H1 (cell line): ENCODE results near the gene RNF41. TPM values are rescaled to one million over a fixed set of nuclear protein-coding genes. Genes with fewer than 3 reads are reported as not detected.
A peak's percentile ranks its signal among the peaks of the same experiment; 100 is the strongest.

Experiments
- CTCF ChIA-PET: fragments of 300-600 bp; sonication (Branson Sonifier 250); formaldehyde crosslinking; loops from one replicate; lab custom pipeline; 2021; ENCODE audit not compliant: partially characterized antibody; lab: Charles Lee
- POLR2A ChIA-PET: fragments of 300-600 bp; sonication (Branson Sonifier 250); formaldehyde crosslinking; loops from one replicate; lab custom pipeline; 2021; ENCODE audit warnings: inconsistent platforms; ENCODE audit not compliant: partially characterized antibody; lab: Charles Lee
- DNase-seq, 2 experiments: peaks; one replicate each; pipeline versions ENCODE4 v3.0.0 to v3.0.0-alpha.2; 2010 to 2022; ENCODE audit warnings: low spot score in 2 of 2, low read depth in 1 of 2, mixed read lengths in 1 of 2
- FAIRE-seq: peaks from 2 replicates; lab custom pipeline; 2011; peaks lifted over from hg19 to GRCh38; lab: Jason Lieb, UNC
- H2AFZ ChIP-seq: 2 replicates; pipeline ENCODE4 v1.8.1; 2012; ENCODE audit warnings: low read length, inconsistent platforms
- H2AK5ac ChIP-seq: 2 replicates; pipeline ENCODE4 v1.6.1; 2013; ENCODE audit warnings: low read depth, low read length
- H2BK120ac ChIP-seq: replicated peaks from 2 replicates; pipeline ENCODE3; 2013; ENCODE audit warnings: low read depth, low read length, inconsistent platforms
- H2BK12ac ChIP-seq: 2 replicates; pipeline ENCODE4 v1.6.1; 2013; ENCODE audit warnings: low read depth, low read length
- H2BK15ac ChIP-seq: 2 replicates; pipeline ENCODE4 v1.6.1; 2013; ENCODE audit warnings: low read length
- H2BK20ac ChIP-seq: 2 replicates; pipeline ENCODE4 v1.6.1; 2013; ENCODE audit warnings: low read length
- H2BK5ac ChIP-seq: 2 replicates; pipeline ENCODE4 v1.6.1; 2013; ENCODE audit warnings: low read depth, low read length
- H3K14ac ChIP-seq: 2 replicates; pipeline ENCODE4 v1.6.1; 2013; ENCODE audit warnings: inconsistent platforms; ENCODE audit not compliant: insufficient read length
- H3K18ac ChIP-seq: 2 replicates; pipeline ENCODE4 v1.6.1; 2013; ENCODE audit warnings: low read length; ENCODE audit errors: extremely low read depth
- H3K23ac ChIP-seq: 2 replicates; pipeline ENCODE4 v1.6.1; 2013; ENCODE audit warnings: inconsistent platforms; ENCODE audit not compliant: insufficient read length
- H3K23me2 ChIP-seq: 2 replicates; pipeline ENCODE4 v1.6.1; 2013; ENCODE audit warnings: low read depth, low read length
- H3K27ac ChIP-seq: 2 replicates; pipeline ENCODE4 v1.6.1; 2011; ENCODE audit warnings: low read depth, low read length, inconsistent platforms
- H3K27me3 ChIP-seq, 4 experiments: replicated peaks in 1 of 4; 1 replicate in 1 of 4; 2 replicates in 3 of 4; pipeline versions ENCODE4 v1.6.1 to v1.8.1; 2011 to 2013; ENCODE audit warnings: low read length in 3 of 4, mild to moderate bottlenecking in 3 of 4, inconsistent platforms in 2 of 4, mixed read lengths in 2 of 4, moderate library complexity in 1 of 4; ENCODE audit not compliant: control insufficient read depth in 3 of 4, insufficient read depth in 3 of 4; ENCODE audit errors: extremely low read depth in 1 of 4
- H3K36me3 ChIP-seq, 4 experiments: 2 replicates each; pipeline versions ENCODE4 v1.6.1 to v1.8.1; 2011 to 2013; ENCODE audit warnings: mild to moderate bottlenecking in 4 of 4, low read length in 3 of 4, moderate library complexity in 2 of 4, control low read depth in 1 of 4, inconsistent platforms in 1 of 4; ENCODE audit not compliant: insufficient read depth in 4 of 4, control insufficient read depth in 2 of 4
- H3K4ac ChIP-seq: replicated peaks from 2 replicates; pipeline ENCODE3; 2013; ENCODE audit warnings: low read length, low read depth, mixed read lengths, inconsistent platforms; ENCODE audit not compliant: insufficient read length
- H3K4me1 ChIP-seq, 4 experiments: replicated peaks in 1 of 4; 1 replicate in 1 of 4; 2 replicates in 3 of 4; pipeline versions ENCODE4 v1.6.1 to v1.8.1; 2011 to 2013; ENCODE audit warnings: low read length in 3 of 4, inconsistent platforms in 2 of 4, mixed read lengths in 1 of 4; ENCODE audit not compliant: insufficient read depth in 4 of 4, control insufficient read depth in 3 of 4
- H3K4me2 ChIP-seq, 2 experiments: 2 replicates each; pipeline versions ENCODE4 v1.6.1 to v1.8.1; 2011 to 2013; ENCODE audit warnings: low read depth in 2 of 2, low read length in 2 of 2, control low read depth in 1 of 2, inconsistent platforms in 1 of 2, mild to moderate bottlenecking in 1 of 2; ENCODE audit not compliant: insufficient read depth in 1 of 2
- H3K4me3 ChIP-seq, 4 experiments: fragments of 200-600, 300-600 bp in 1 of 4; sonication (generic), shearing (Covaris generic), sonication (Bioruptor Twin) in 1 of 4; 2 replicates each; pipeline versions ENCODE4 v1.5.1 to v1.8.1; 2011 to 2016; ENCODE audit warnings: low read length in 4 of 4, low read depth in 3 of 4, control low read depth in 2 of 4, inconsistent platforms in 2 of 4, mild to moderate bottlenecking in 2 of 4, mixed read lengths in 1 of 4, moderate library complexity in 1 of 4; ENCODE audit not compliant: insufficient read depth in 2 of 4; ENCODE audit errors: extremely low read depth in 1 of 4
- H3K56ac ChIP-seq: replicated peaks from 2 replicates; pipeline ENCODE3; 2013; ENCODE audit warnings: low read depth, mild to moderate bottlenecking, mixed read lengths, low read length, inconsistent platforms; ENCODE audit not compliant: insufficient read length
- H3K79me1 ChIP-seq: 2 replicates; pipeline ENCODE4 v1.6.1; 2013; ENCODE audit warnings: low read depth, low read length, control low read depth
- H3K79me2 ChIP-seq, 2 experiments: 2 replicates each; pipeline versions ENCODE4 v1.6.1 to v1.8.1; 2012 to 2013; ENCODE audit warnings: low read length in 2 of 2, mild to moderate bottlenecking in 2 of 2, inconsistent platforms in 1 of 2; ENCODE audit not compliant: insufficient read depth in 2 of 2, control insufficient read depth in 1 of 2
- H3K9ac ChIP-seq, 4 experiments: replicated peaks in 1 of 4; 1 replicate in 1 of 4; 2 replicates in 3 of 4; pipeline versions ENCODE4 v1.6.1 to v1.8.1; 2011 to 2013; ENCODE audit warnings: low read depth in 3 of 4, low read length in 3 of 4, control low read depth in 2 of 4, mild to moderate bottlenecking in 2 of 4, moderate library complexity in 2 of 4, inconsistent platforms in 1 of 4; ENCODE audit errors: extremely low read depth in 1 of 4
- H3K9me3 ChIP-seq, 2 experiments: 2 replicates each; pipeline versions ENCODE4 v1.6.1 to v1.8.1; 2012 to 2013; ENCODE audit warnings: mild to moderate bottlenecking in 2 of 2, moderate library complexity in 2 of 2, control low read depth in 1 of 2, inconsistent platforms in 1 of 2, low read depth in 1 of 2, low read length in 1 of 2, mixed read lengths in 1 of 2; ENCODE audit not compliant: insufficient read depth in 2 of 2
- H4K20me1 ChIP-seq, 2 experiments: replicated peaks in 1 of 2; 2 replicates each; pipeline versions ENCODE3 to v1.8.1; 2011 to 2013; ENCODE audit warnings: inconsistent platforms in 2 of 2, low read length in 2 of 2, mild to moderate bottlenecking in 1 of 2; ENCODE audit not compliant: insufficient read depth in 2 of 2, control insufficient read depth in 1 of 2
- H4K5ac ChIP-seq: 2 replicates; pipeline ENCODE4 v1.6.1; 2013; ENCODE audit warnings: low read length, low read depth, mixed read lengths, inconsistent platforms; ENCODE audit not compliant: insufficient read length
- H4K8ac ChIP-seq: 2 replicates; pipeline ENCODE4 v1.8.0; 2013; ENCODE audit warnings: mild to moderate bottlenecking, moderate library complexity, low read length, inconsistent platforms; ENCODE audit not compliant: insufficient read depth; ENCODE audit errors: extremely low read depth
- H4K91ac ChIP-seq: replicated peaks from 2 replicates; pipeline ENCODE3; 2013; ENCODE audit warnings: low read length, mixed read lengths, inconsistent platforms; ENCODE audit not compliant: insufficient read length
- BRCA1 ChIP-seq: IDR thresholded peaks from 2 replicates; pipeline ENCODE4 v1.6.1; 2012; ENCODE audit warnings: low read depth, low read length, improper control_type of control experiment
- CBX8 ChIP-seq: fragments of 300-800, 300-1000 bp; sonication (generic); IDR thresholded peaks from 2 replicates; pipeline ENCODE4 v1.7.1; 2016; ENCODE audit warnings: low read depth, low read length, borderline replicate concordance
- CHD1 ChIP-seq: IDR thresholded peaks from 2 replicates; pipeline ENCODE4 v1.6.1; 2012; ENCODE audit warnings: low read depth, low read length, improper control_type of control experiment
- FOSL1 ChIP-seq: IDR thresholded peaks from 2 replicates; pipeline ENCODE4 v1.6.1; 2011; ENCODE audit warnings: mild to moderate bottlenecking, low read depth, low read length, moderate library complexity; ENCODE audit not compliant: insufficient read depth
- GABPA ChIP-seq: IDR thresholded peaks from 2 replicates; pipeline ENCODE4 v1.6.1; 2011; ENCODE audit warnings: mild to moderate bottlenecking, low read length, moderate library complexity, borderline replicate concordance; ENCODE audit not compliant: insufficient read depth
- HDAC6 ChIP-seq: IDR thresholded peaks from one replicate; pipeline ENCODE4 v1.7.1; 2012; ENCODE audit warnings: low read depth, mild to moderate bottlenecking, inconsistent platforms, low read length, moderate library complexity
- RNF2 ChIP-seq: fragments of 200-900, 300-1000 bp; sonication (generic); IDR thresholded peaks from 2 replicates; pipeline ENCODE4 v1.7.1; 2016; ENCODE audit warnings: borderline replicate concordance, low read depth, mild to moderate bottlenecking, antibody characterized with exemption, low read length; ENCODE audit not compliant: poor library complexity, severe bottlenecking; ENCODE audit errors: missing control alignments
- SAP30 ChIP-seq: fragments of 300-600 bp; sonication (generic); IDR thresholded peaks from 2 replicates; pipeline ENCODE4 v1.7.1; 2012; ENCODE audit warnings: low read length, moderate library complexity, mild to moderate bottlenecking, inconsistent platforms; ENCODE audit not compliant: insufficient read depth, insufficient replicate concordance
- SIX5 ChIP-seq: IDR thresholded peaks from 2 replicates; pipeline ENCODE4 v1.6.1; 2011; ENCODE audit warnings: mild to moderate bottlenecking, low read depth, low read length
- SP2 ChIP-seq: IDR thresholded peaks from 2 replicates; pipeline ENCODE4 v1.6.1; 2012; ENCODE audit warnings: mild to moderate bottlenecking, low read length, inconsistent platforms
- TCF12 ChIP-seq: IDR thresholded peaks from 2 replicates; pipeline ENCODE4 v1.6.1; 2011; ENCODE audit warnings: low read depth, mild to moderate bottlenecking, low read length
- TEAD4 ChIP-seq: IDR thresholded peaks from 2 replicates; pipeline ENCODE4 v1.6.1; 2012; ENCODE audit warnings: low read depth, low read length, inconsistent platforms, mixed read lengths
- ZNF274 ChIP-seq: IDR thresholded peaks from 2 replicates; pipeline ENCODE4 v1.7.0; 2012; ENCODE audit warnings: low read length, borderline replicate concordance; ENCODE audit errors: extremely low read depth
- WGBS, 2 experiments: shearing (Covaris generic) in 1 of 2; methylation state at CpG; one replicate each; pipeline versions ENCODE4 v1.1.6 to v1.1.7; 2013 to 2015; ENCODE audit warnings: low lambda C conversion rate in 2 of 2, mixed read lengths in 2 of 2, inconsistent platforms in 1 of 2, low coverage in 1 of 2, missing lambda C conversion rate in 1 of 2; ENCODE audit not compliant: insufficient replicate concordance in 2 of 2, insufficient coverage in 1 of 2, insufficient read length in 1 of 2; ENCODE audit errors: extremely low coverage in 1 of 2, missing lambda C conversion rate in 1 of 2; 5-methylcytosine and 5-hydroxymethylcytosine counted together
- polyA plus RNA-seq, 7 experiments: library from polyadenylated mRNA; depleted of rRNA in 3 of 7; stranded (reverse) in 5 of 7; unstranded in 2 of 7; fragments of >200 nt in 5 of 7; fragments of 200-250 nt in 2 of 7; gene quantifications; 1 replicate in 5 of 7; 2 replicates in 1 of 7; 4 replicates in 1 of 7; pipeline versions ENCODE4 v1.2.1 to v1.2.3, GENCODE V29; 2011 to 2013; ENCODE audit warnings: missing spikeins in 2 of 7, mixed read lengths in 2 of 7
- total RNA-seq: library from RNA; stranded (reverse); fragmentation: NEBNext Ultra II Directional; extraction: Animal tissue kit (Norgen Biotek cat#: 25700); gene quantifications from 2 replicates; pipeline ENCODE4 v1.2.1, GENCODE V29; 2021

Gene RNF41
- total and polyA plus RNA-seq, 2 of the 8 experiments (the other 6 are each of a cell fraction or from before 2014, with no cell fraction given): 55.5 to 98.6 TPM

- Histone ChIP-seq H3K9me3 (no peaks in the 10 kb centered on the region), H2BK12ac (no peak overlapping the region), H3K23ac (no peak overlapping the region), H3K4ac (no peak overlapping the region), H3K79me2 (peaks cover 14 to 31% of the 10 kb centered on the region in 2 experiments), H2AK5ac (no peak overlapping the region), H2BK15ac (no peak overlapping the region), H3K79me1 (peaks cover 3% of the 10 kb centered on the region; the same call in 1 of the 2 replicates), H2BK20ac (no peak overlapping the region), H3K4me1 (peaks cover 2 to 8% (median 4%) of the 10 kb centered on the region in 4 experiments; a peak in 3 of 7 replicates), H4K5ac (peak overlapping the region; percentile 4), H2BK120ac (no peak overlapping the region), H3K36me3 (peaks cover 17 to 30% (median 24%) of the 10 kb centered on the region in 4 experiments), H2BK5ac (peak overlapping the region; percentile 87), H3K27me3 (no peaks in the 10 kb centered on the region), H3K27ac (peak overlapping the region; percentile 76), H3K56ac (peak overlapping the region; percentile 27), H3K18ac (peak overlapping the region; percentile 68; the same call in 1 of the 2 replicates), H4K20me1 (peaks cover 0 to 4% of the 10 kb centered on the region in 2 experiments), H4K91ac (peak overlapping the region; percentile 62), H3K9ac (peak overlapping the region; percentile 85 to 89 (median 86)), H2AFZ (no peak overlapping the region), H3K14ac (peak overlapping the region; percentile 6), H3K4me3 (peak overlapping the region; percentile 82 to 95 (median 90)), H3K4me2 (peak overlapping the region; percentile 81 to 96), H3K23me2 (peaks cover 11% of the 10 kb centered on the region), H4K8ac (peak overlapping the region; percentile 86)
- DNase-seq: peak in 1 of 2 experiments; percentile 73
- 1% methylated on average over 17 of the region's 17 CpGs; no CpG with 5 or more reads in 1 of the 2 experiments for WGBS, 2 experiments
- ChIA-PET CTCF (interaction anchor here (0.5 to 6.2 kb wide), 26 partner anchors 8 to 144 kb away, joined by 3 to 111 read pairs (median 6); partner anchors contain the start of genes ANKRD52, COQ10A, ESYT1 and MYL6), POLR2A (interaction anchor here (1.0 to 26.3 kb wide), 14 partner anchors 11 to 448 kb away, joined by 3 to 656 read pairs (median 16); partner anchors contain the start of genes CNPY2, COQ10A, MYL6 and PA2G4)
- no peak for FAIRE-seq
- no peak for TF ChIP-seq HDAC6
- no peak for TF ChIP-seq CHD1
- TF ChIP-seq TEAD4: no peak
- TF ChIP-seq ZNF274: no peak
- no peak for TF ChIP-seq SP2
- TF ChIP-seq TCF12: no peak
- TF ChIP-seq BRCA1: no peak
- TF ChIP-seq GABPA: no peak
- TF ChIP-seq CBX8: no peak
- no peak for TF ChIP-seq RNF2
- no peak for TF ChIP-seq SAP30
- TF ChIP-seq FOSL1: no peak
- no peak for TF ChIP-seq SIX5
These were observed 33.0 kb downstream of the RNF41 start for GRCh38 chr12:56188778-56189098.
